Mucosa of gallbladder (tissue), 1 donor: Measurements from ENCODE around the gene GIPR. TPM values are rescaled to one million over a fixed set of nuclear protein-coding genes. Genes with fewer than 3 reads are reported as not detected.
"Not testable (repeated sequence)": the region's sequence is repeated elsewhere in the genome, so short reads cannot be mapped to it uniquely, and the experiment has no call there.

ENCODE experiments used
- DNase-seq: peaks from one replicate; pipeline ENCODE4 v3.0.0-alpha.2; 2020; ENCODE audit warnings: low spot score
- total RNA-seq: library from RNA; stranded (reverse); gene quantifications from one replicate; pipeline ENCODE4 v1.2.1, GENCODE V29; 2021
- donor health status: DM: no; HTN: no; CAD: no.

Gene GIPR
- total RNA-seq, result 10.3 TPM

GRCh38 chr19:45667620-45668341, at the start of gene GIPR:
Gene GIPR (plus strand): TSS chr19:45668221. CDS start chr19:45669521, 1,300 bp downstream.
- peak; percentile 37 for DNase-seq

GRCh38 chr19:45621389-45621788, 46.6 kb upstream of the GIPR start:
- no peak for DNase-seq

DNA sequence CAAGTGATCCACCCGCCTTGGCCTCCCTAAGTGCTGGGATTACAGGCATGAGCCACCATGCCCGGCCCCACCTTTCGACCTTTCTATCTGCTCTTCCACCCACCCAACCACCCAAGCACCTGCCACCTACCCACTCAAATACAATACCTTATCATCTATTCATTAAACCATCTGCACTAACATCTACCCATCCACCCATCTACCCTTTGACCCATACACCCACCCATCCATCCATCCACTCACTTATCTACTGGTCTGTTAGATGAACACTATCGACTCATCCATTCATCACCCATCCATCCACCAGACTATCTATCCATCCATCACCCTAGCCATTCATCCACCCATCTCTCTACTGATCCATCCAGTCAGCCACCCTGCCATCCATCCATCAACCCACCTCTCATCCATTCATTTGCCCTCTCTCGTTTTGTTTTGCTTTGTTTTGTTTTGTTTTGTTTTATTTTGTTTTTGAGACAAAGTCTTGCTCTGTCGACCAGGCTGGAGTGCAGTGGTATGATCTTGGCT, 46.0 kb upstream of the GIPR start:
- DNase-seq, result no peak

GRCh38 chr19:45623984-45624383, 44.0 kb upstream of the GIPR start:
- no peak for DNase-seq

DNA sequence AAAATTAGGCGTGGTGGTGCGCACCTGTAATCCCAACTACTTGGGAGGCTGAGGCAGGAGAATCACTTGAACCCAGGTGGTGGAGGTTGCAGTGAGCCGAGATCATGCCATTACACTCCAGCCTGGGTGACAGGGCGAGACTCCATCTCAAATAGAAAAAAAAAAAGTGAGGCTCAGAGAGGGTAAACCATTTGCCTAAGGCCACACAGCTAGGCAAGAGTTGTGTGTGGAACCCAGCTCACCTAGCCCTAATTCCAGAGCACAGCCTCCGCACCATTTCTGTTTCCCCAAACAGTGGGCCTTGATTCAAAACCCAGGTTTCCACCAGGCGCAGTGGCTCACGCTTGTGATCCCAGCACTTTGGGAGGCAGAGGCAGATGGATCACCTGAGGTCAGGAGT, 39.8 kb upstream of the GIPR start:
- not testable (repeated sequence) for DNase-seq

DNA sequence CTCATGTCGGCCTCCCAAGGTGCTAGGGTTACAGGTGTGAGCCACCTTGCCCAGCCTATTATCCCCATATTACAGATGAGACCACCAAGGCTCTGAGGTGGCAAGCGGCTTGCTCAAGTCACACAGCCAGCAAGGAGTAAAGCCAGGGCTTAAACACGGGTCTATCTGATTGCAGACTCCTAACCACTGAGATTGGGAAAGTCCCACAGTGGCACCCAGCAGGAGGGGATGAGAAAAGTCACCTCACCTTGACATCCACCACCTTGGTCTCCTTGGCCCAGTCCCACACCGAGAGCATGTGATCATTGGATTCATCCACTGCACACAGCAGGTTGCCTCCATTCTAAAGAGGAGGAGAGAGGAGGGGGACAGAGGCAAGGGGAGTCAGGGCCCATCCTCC, 38.3 kb upstream of the GIPR start:
- DNase-seq, result no peak

- no peak for DNase-seq
Measured at GRCh38 chr19:45630463-45630862, 37.6 kb upstream of the GIPR start.

DNA sequence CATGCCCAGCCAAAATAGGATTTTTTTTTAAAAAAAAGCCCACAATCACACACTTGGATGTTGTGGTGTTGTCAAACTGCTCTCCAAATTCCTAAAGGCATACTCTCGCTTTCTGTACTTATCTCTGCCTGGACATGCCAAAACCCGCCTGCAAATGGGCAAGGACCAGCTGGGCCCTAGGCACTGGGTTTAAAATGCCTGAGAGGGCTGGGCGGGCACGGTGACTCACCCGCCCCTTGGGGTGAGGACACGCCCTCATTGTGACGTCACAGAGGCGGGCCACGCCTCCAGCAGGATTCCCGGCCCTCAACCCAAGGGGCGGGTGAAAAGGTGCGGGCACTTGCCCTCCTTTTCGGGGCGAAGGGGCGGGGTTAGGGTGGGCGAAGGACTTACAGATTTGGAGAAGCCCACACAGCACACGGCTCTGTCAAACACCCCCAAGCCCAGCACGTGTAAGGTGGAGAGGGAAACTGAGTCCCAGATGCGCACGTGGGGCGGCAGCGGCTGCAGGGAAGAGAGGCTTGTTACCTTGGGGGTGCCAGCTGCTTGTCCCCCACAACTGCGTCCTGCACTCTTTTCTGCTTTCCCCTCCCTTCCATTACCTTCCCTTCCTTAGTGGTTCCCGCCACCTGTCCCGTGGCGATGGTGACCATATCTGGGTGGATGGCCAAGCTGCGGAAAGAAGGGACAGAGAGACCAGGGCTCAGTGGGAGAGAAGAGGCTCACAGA, 35.4 kb upstream of the GIPR start:
- DNase-seq, result peak; percentile 65

DNA sequence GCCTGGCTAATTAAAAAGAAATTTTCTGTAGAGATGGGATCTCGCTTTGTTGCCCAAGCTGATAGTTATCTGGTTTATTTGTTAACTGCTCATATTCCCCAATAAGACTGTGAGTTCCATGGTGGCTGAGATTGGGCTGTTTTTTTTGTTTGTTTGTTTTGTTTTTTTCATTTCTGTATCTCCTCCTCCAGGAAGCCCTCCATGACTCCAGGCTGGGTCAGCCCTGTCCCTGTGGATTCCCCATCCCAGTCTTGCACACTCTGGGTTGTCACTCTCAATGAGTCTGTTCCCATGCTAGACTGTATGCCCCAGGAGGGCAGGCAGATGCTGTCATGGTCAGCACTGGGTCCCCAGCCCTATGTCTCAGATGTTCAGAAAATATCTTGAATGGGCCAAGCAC, 31.7 kb upstream of the GIPR start:
- DNase-seq, result no peak

- DNase-seq, result no peak
Measured at GRCh38 chr19:45636902-45637301, 31.1 kb upstream of the GIPR start.

DNA sequence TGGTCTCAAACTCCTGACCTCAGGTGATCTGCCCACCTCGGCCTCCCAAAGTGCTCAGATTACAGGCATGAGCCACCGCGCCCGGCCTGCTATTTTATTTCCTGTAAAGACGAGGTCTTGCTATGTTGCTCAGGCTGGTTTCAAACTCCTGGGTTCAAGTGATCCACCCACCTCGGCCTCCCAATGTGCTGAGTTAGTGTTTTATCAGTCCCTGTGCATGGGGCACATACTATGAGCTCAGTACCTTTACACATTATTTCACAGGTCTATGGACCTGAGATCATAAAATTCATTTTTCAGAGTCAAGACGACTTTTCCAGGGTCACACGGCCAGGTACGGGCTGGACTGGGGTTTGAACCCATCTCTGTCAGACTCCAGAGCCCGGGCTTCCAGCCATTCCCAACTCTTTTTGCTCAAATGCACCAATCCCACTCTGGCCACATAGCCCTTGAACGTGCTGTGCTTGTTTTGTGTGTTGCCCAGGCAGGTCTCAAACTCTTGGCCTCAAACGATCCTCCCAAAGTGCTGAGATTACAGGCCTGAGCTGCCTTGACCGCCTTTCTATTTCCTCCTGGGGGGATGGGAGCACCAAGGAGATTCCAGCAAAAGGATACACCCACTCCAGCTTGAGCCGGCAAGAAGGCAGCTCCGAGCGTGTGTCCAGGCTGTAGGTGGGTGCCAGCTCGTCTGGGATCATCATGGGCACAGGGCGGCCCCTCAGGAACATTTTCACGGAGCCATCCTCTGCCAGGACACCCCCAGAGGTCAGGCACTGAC, 29.9 kb upstream of the GIPR start:
- DNase-seq, result peak; percentile 49

GRCh38 chr19:45638930-45639729, 28.9 kb upstream of the GIPR start, which contains the start of gene EML2:
Gene EML2 (minus strand): TSS chr19:45639397. CDS start chr19:45639376, 21 bp downstream.
- DNase-seq, result no peak

GRCh38 chr19:45640849-45641273, 27.2 kb upstream of the GIPR start:
- DNase-seq, result peak; percentile 25

DNA sequence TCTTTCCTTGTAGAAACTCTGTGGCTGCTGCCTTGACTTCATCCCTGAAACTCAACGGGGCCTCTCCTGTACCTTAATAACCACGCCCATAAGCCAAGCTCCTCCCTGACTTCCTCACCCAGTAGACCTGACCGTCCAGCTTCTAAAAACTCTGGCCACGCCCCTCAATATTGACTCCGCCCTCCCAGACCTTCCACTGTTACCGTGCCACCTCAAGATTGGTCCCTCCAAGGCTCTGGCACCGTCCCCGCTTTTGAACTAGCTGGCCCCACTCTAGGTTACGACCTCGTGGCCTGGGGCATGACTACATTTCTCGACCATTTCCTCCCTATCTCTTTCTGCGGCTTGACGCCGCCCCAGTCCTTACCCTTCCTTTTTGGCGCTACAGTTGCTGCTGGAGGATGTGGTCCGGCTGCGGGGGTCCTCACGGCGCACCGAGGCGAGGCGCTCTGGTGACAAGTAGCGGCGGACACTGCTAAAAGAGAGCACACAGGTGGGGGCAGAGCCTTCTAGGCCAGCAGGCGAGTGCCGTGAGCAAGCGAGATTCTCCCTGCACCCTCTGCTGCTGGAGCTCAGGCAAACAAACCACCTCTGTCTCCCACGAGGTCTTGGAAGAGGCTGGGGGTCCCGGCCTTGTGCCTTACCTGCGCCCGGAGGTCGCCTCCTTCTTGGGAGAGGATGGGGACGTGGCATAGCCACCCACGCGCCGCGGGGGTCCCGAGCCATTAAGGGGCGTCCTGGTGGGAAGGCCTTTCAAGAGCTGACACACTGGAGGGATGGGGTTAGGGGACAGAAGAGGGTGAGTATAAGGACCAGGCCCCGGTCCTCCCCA, 26.5 kb upstream of the GIPR start:
- peak; percentile 93 for DNase-seq

DNA sequence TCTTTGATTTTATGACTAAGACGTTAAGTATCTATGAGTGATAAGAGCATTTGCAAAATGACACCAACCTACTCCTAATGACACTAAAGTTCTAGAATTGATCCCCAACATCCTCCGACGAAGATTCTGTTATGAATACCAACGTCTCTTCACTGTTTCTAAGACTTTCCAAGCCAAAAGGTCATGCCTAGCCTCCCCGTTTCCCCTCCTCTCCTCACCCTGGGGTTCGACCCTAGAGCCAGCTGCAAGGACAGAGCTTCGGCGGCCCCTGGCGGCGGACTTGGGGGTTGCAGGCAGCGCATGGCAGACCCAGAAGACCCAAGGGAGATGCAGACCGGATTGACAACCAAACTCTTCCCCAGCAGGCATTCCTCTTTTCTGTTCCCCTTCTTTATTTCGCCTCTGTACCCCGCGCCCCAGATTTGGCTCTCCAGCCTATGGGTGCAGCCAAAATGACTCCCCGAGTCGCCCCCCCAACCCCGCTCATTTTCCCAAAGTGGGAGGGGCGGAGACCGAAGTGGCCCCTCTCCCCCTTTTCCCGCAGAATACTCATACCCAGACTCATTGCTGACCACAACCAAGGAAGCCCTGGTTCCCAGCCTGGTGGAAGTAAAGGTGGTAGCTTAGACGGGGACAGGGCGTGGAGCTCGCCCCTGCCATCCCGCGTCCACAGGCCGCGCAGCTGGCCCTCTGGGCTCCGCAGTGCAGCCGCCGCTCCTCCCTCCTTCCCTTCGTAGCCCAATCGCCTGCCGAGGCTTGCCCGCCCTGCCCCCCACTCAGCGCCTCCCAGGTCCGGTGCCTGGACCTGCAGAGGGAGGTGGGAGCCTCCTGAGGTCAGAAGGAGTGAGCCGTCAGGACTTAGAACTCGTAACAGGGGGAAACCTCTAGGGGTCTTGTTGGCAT, 24.7 kb upstream of the GIPR start:
- peak; percentile 88 for DNase-seq

DNA sequence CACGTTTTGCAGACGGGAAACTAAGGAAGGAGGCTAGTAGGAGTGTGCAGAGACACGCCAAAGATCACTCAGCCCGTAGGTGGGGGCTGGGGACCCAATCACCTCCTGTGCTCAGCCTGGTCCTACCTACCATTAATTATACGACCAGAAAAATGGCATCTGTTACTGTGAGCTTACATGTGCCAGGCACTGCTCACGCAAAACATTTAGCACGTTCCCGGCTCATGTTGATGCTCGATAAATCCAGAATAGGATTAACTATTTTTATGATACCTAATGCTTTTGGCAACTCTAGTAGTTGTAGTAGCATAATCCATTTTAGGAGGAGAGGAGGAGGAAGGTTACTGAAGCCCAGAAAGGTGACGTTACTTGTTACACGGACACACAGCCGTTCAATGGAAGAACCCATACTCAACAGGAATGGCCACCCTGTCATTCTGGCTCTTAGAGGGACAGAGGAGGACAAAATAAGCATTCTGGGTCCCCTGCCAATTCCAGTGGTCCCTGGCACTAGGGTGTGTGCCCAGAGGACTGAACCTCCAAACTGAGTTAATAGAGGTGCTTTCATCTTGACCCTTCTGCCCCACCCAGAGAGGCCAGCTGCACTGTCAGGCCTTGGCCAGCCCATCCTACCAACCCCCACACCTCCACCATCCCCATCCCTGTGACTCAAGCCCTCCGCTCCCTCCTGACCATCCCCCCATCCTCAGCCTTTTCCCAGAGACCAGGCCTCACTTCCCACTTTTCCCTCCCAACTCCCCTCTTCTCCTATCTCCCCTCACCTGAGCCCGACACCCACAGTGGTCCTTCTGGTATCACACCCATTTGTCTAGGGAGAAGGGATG, 23.9 kb upstream of the GIPR start:
- DNase-seq, result no peak

GRCh38 chr19:45645068-45645630, 22.9 kb upstream of the GIPR start:
- no peak for DNase-seq
